ENCODE measurements around the gene CCM2L.

DNA sequence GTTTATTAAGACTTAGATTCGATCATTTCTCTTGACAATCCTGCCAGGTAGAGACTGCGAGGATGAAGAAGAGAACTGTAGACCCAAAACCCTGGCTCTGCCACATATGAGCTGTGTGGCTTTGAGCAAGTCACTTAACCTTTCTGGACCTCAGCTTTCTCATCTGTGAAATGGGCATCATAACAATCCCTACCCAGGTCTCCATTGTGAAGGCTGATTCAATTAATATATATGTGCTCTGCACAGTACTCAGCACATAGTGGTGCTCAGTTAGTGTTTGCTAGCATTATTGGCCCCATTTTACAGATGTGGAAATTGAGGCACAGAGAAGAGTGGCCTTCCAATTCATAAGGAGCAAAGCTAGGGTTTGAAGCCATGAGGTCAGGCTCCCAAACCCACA lies 34.4 kb upstream of the CCM2L start:
- TF ChIP-seq EZH2 (IDR thresholded peaks at IDR 0.05; ENCODE audit: borderline replicate concordance, low read depth, low read length, severe bottlenecking), result no peak
- TF ChIP-seq, protein P1, sequence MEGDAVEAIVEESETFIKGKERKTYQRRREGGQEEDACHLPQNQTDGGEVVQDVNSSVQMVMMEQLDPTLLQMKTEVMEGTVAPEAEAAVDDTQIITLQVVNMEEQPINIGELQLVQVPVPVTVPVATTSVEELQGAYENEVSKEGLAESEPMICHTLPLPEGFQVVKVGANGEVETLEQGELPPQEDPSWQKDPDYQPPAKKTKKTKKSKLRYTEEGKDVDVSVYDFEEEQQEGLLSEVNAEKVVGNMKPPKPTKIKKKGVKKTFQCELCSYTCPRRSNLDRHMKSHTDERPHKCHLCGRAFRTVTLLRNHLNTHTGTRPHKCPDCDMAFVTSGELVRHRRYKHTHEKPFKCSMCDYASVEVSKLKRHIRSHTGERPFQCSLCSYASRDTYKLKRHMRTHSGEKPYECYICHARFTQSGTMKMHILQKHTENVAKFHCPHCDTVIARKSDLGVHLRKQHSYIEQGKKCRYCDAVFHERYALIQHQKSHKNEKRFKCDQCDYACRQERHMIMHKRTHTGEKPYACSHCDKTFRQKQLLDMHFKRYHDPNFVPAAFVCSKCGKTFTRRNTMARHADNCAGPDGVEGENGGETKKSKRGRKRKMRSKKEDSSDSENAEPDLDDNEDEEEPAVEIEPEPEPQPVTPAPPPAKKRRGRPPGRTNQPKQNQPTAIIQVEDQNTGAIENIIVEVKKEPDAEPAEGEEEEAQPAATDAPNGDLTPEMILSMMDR (IDR thresholded peaks at IDR 0.05; ENCODE audit: extremely low read depth in 1 of 2, insufficient read depth in 1 of 2, low read depth in 1 of 2, low read length in 2 of 2), result no peak

Data from endothelial cell of umbilical vein (primary cell).